Smooth muscle cell (in vitro differentiated cells): ENCODE measurements around the gene POLR2L. TPM values are rescaled to one million over a fixed set of nuclear protein-coding genes. Genes with fewer than 3 reads are reported as not detected.

ENCODE experiments used
- DNase-seq: peaks from one replicate; lab custom pipeline; 2025; ENCODE audit not compliant: unreplicated experiment; lab: John Stamatoyannopoulos, UW
- H2AFZ ChIP-seq: fragments of 200-600 bp; sonication (generic); 2 replicates; pipeline ENCODE4 v1.6.0; 2016; ENCODE audit warnings: antibody characterized with exemption, low read depth, mild to moderate bottlenecking
- H3F3A ChIP-seq: fragments of 200-600 bp; sonication (generic); 2 replicates; pipeline ENCODE4 v1.6.0; 2017; ENCODE audit warnings: antibody characterized with exemption, low read depth
- H3K27ac ChIP-seq: fragments of 200-600 bp; sonication (generic); 2 replicates; pipeline ENCODE4 v1.5.1; 2016; ENCODE audit warnings: low read depth, mild to moderate bottlenecking
- H3K27me3 ChIP-seq: fragments of 200-600 bp; sonication (generic); 2 replicates; pipeline ENCODE4 v1.6.1; 2016; ENCODE audit warnings: low read depth, mild to moderate bottlenecking
- H3K36me3 ChIP-seq: fragments of 200-600 bp; sonication (generic); 2 replicates; pipeline ENCODE4 v1.5.1; 2016; ENCODE audit warnings: low read depth
- H3K4me1 ChIP-seq: fragments of 200-600 bp; sonication (generic); 2 replicates; pipeline ENCODE4 v1.5.1; 2016; ENCODE audit warnings: low read depth
- H3K4me2 ChIP-seq: fragments of 200-600 bp; sonication (generic); 2 replicates; pipeline ENCODE4 v1.6.0; 2016; ENCODE audit warnings: mild to moderate bottlenecking
- H3K4me3 ChIP-seq: fragments of 200-600 bp; sonication (generic); 2 replicates; pipeline ENCODE4 v1.5.1; 2016; ENCODE audit warnings: mild to moderate bottlenecking
- H3K79me2 ChIP-seq: fragments of 200-600 bp; sonication (generic); 2 replicates; pipeline ENCODE4 v1.6.0; 2016; ENCODE audit warnings: low read depth, mild to moderate bottlenecking
- H3K9ac ChIP-seq: fragments of 200-600 bp; sonication (generic); 2 replicates; pipeline ENCODE4 v1.6.0; 2016; ENCODE audit warnings: low read depth
- H3K9me3 ChIP-seq: fragments of 200-600 bp; sonication (generic); replicated peaks from 2 replicates; pipeline ENCODE4 v1.5.1; 2016; ENCODE audit warnings: low read depth
- H4K20me1 ChIP-seq: fragments of 200-600 bp; sonication (generic); 2 replicates; pipeline ENCODE4 v1.6.0; 2016; ENCODE audit warnings: low read depth
- CTCF ChIP-seq: fragments of 200-600 bp; sonication (generic); IDR thresholded peaks from 2 replicates; pipeline ENCODE4 v1.5.1; 2017; ENCODE audit warnings: borderline replicate concordance, mild to moderate bottlenecking, antibody characterized with exemption; ENCODE audit not compliant: insufficient read depth, poor library complexity, severe bottlenecking
- WGBS: methylation state at CpG from one replicate; pipeline ENCODE4 v1.1.7; 2016; ENCODE audit warnings: low lambda C conversion rate; 5-methylcytosine and 5-hydroxymethylcytosine counted together
- polyA plus RNA-seq: library from polyadenylated mRNA; unstranded; fragments of >200 nt; fragmentation: Nextera tagmentation; extraction: Ambion mirVana; gene quantifications from 2 replicates; pipeline ENCODE4 v1.2.1, GENCODE V29; 2016
- total RNA-seq: library from RNA; depleted of rRNA; stranded (reverse); fragments of >200 nt; gene quantifications from 2 replicates; pipeline ENCODE4 v1.2.3, GENCODE V29; 2014

The POLR2L gene
- total and polyA plus RNA-seq, 2 experiments from 2014 or later, result 51.4 to 380 TPM

GRCh38 chr11:829176-829846 is 13.0 kb downstream of the POLR2L start:
- H3K4me1 ChIP-seq, result peaks cover 43% of the 10 kb centered on the region
- H3K9ac ChIP-seq, result no peak overlapping the region
- H3K79me2 ChIP-seq, result peaks cover 12% of the 10 kb centered on the region
- H2AFZ ChIP-seq, result no peak overlapping the region
- H3K36me3 ChIP-seq, result no peaks in the 10 kb centered on the region
- no peak overlapping the region for H3K27ac ChIP-seq
- 12% methylated on average over 39 of the region's 40 CpGs for WGBS
- peak overlapping the region; percentile 43 for H3K4me3 ChIP-seq
- H3K9me3 ChIP-seq, result no peaks in the 10 kb centered on the region
- H3K27me3 ChIP-seq, result peaks cover 65% of the 10 kb centered on the region
- peaks cover 6% of the 10 kb centered on the region for H3F3A ChIP-seq
- DNase-seq, result no peak
- H3K4me2 ChIP-seq, result peak overlapping the region; percentile 85
- peaks cover 42% of the 10 kb centered on the region for H4K20me1 ChIP-seq
- TF ChIP-seq CTCF, result no peak

- no peak overlapping the region for H3K27ac ChIP-seq
- peaks cover 5% of the 10 kb centered on the region for H3K79me2 ChIP-seq
- H3K27me3 ChIP-seq, result peaks cover 65% of the 10 kb centered on the region
- H2AFZ ChIP-seq, result no peak overlapping the region
- peak overlapping the region; percentile 85 for H3K4me2 ChIP-seq
- no peak for DNase-seq
- H3K9me3 ChIP-seq, result no peaks in the 10 kb centered on the region
- H4K20me1 ChIP-seq, result peaks cover 35% of the 10 kb centered on the region
- peaks cover 42% of the 10 kb centered on the region for H3K4me1 ChIP-seq
- WGBS, result 64% methylated on average over 21 of the region's 21 CpGs
- H3K36me3 ChIP-seq, result no peaks in the 10 kb centered on the region
- TF ChIP-seq CTCF, result no peak
- H3F3A ChIP-seq, result peaks cover 6% of the 10 kb centered on the region
- no peak overlapping the region for H3K9ac ChIP-seq
- H3K4me3 ChIP-seq, result no peak overlapping the region
Observed at GRCh38 chr11:828506-829175, 13.7 kb downstream of the POLR2L start.

GRCh38 chr11:827897-828192 is 14.5 kb downstream of the POLR2L start, which contains the start of gene CRACR2B:
CRACR2B (plus strand) TSS chr11:827919; CDS start chr11:828608, 689 bp downstream.
- Histone ChIP-seq H3K4me3 (peak within 1 kb of the TSS; percentile 48), H3K27ac (no peak within 1 kb of the TSS), H4K20me1 (peaks cover 40% of the 10 kb centered on the region), H2AFZ (no peak within 1 kb of the TSS), H3K27me3 (peaks cover 65% of the 10 kb centered on the region), H3K4me1 (peaks cover 42% of the 10 kb centered on the region), H3K9ac (no peak within 1 kb of the TSS), H3F3A (peaks cover 6% of the 10 kb centered on the region), H3K9me3 (no peaks in the 10 kb centered on the region), H3K4me2 (peak within 1 kb of the TSS; percentile 83), H3K36me3 (no peaks in the 10 kb centered on the region), H3K79me2 (no peaks in the 10 kb centered on the region)
- no peak for DNase-seq
- WGBS, result 64% methylated on average over 5 of the region's 5 CpGs
- TF ChIP-seq CTCF, result no peak
